ENCODE data around the gene BCAP31. TPM values are rescaled to one million over a fixed set of nuclear protein-coding genes. Genes with fewer than 3 reads are reported as not detected.
A peak's percentile ranks its signal among the peaks of the same experiment; 100 is the strongest.

The BCAP31 gene
- total RNA-seq, 1 experiment from 2014 or later, result 150 TPM

- TF ChIP-seq AFF4 (CRISPR knock-in tag; IDR thresholded peaks at IDR 0.05; ENCODE audit: borderline replicate concordance), result no peak
Measured at GRCh38 chrX:153687121-153688039, 36.8 kb downstream of the BCAP31 start, which contains the start of gene SLC6A8 (continued).

GRCh38 chrX:153686711-153687110 lies 37.5 kb downstream of the BCAP31 start:
- no peak for TF ChIP-seq ATF6 (CRISPR knock-in tag; IDR thresholded peaks at IDR 0.05)
- no peak for TF ChIP-seq ZSCAN18 (CRISPR knock-in tag; IDR thresholded peaks at IDR 0.05)
- TF ChIP-seq SMAD4 (CRISPR knock-in tag; IDR thresholded peaks at IDR 0.05), result no peak
- no peak for TF ChIP-seq ZMAT4 (CRISPR knock-in tag; IDR thresholded peaks at IDR 0.05)
- TF ChIP-seq OVOL2 (CRISPR knock-in tag; IDR thresholded peaks at IDR 0.05; ENCODE audit: borderline replicate concordance), result no peak
- TF ChIP-seq E2F1 (CRISPR knock-in tag; IDR thresholded peaks at IDR 0.05), result no peak
- TF ChIP-seq ZNF671 (CRISPR knock-in tag; IDR thresholded peaks at IDR 0.05), result no peak
- no peak for TF ChIP-seq EMX1 (CRISPR knock-in tag; IDR thresholded peaks at IDR 0.05)
- TF ChIP-seq NR3C1 (CRISPR knock-in tag; conservative IDR thresholded peaks at IDR 0.05; ENCODE audit: low read depth), result no peak
- TF ChIP-seq USF1 (CRISPR knock-in tag; IDR thresholded peaks at IDR 0.05), result no peak
- no peak for TF ChIP-seq SP1 (CRISPR knock-in tag; conservative IDR thresholded peaks at IDR 0.05)
- no peak for TF ChIP-seq CREB1 (CRISPR knock-in tag; IDR thresholded peaks at IDR 0.05)
- TF ChIP-seq ESRRA (CRISPR knock-in tag; IDR thresholded peaks at IDR 0.05; ENCODE audit: borderline replicate concordance), result no peak
- no peak for TF ChIP-seq AFF4 (CRISPR knock-in tag; IDR thresholded peaks at IDR 0.05; ENCODE audit: borderline replicate concordance)
- no peak for TF ChIP-seq RORB (CRISPR knock-in tag; IDR thresholded peaks at IDR 0.05)
- no peak for TF ChIP-seq MXD4 (CRISPR knock-in tag; IDR thresholded peaks at IDR 0.05; ENCODE audit: borderline replicate concordance)
- no peak for TF ChIP-seq NR2C2 (CRISPR knock-in tag; IDR thresholded peaks at IDR 0.05)
- no peak for TF ChIP-seq TP53 (CRISPR knock-in tag; IDR thresholded peaks at IDR 0.05)
- no peak for TF ChIP-seq ZBTB43 (CRISPR knock-in tag; IDR thresholded peaks at IDR 0.05)
- Mint-ChIP-seq H3K4me3 (peak overlapping the region; percentile 53), H3K4me1 (peaks cover 18% of the 10 kb centered on the region), H3K36me3 (peaks cover 6% of the 10 kb centered on the region), H3K9me3 (peaks cover 5% of the 10 kb centered on the region), H3K27me3 (ENCODE audit: low read depth) (no peaks in the 10 kb centered on the region; the same call in 1 of the 2 replicates), H3K27ac (peak overlapping the region; percentile 85)
- no peak for ATAC-seq
- CTCF ChIA-PET, result interaction anchor here (0.7 to 4.9 kb wide), 11 partner anchors 16 to 280 kb away, joined by 3 to 143 read pairs (median 4); partner anchors contain the start of genes CCNQ and PNCK
- POLR2A ChIA-PET, result interaction anchor here (0.7 to 1.3 kb wide), 2 partner anchors 13 to 88 kb away, joined by 3 to 4 read pairs; partner anchors contain the start of genes CCNQ and PNCK
- DNase-seq (ENCODE audit: low spot score), result peak; percentile 34

Data from WTC11 (cell line).